ENCODE data around the gene MRPL24.

The MRPL24 gene

GRCh38 chr1:156740741-156741480 is at the start of gene MRPL24:
MRPL24 (minus strand) TSS chr1:156741088; CDS start chr1:156738704, 2,384 bp downstream.
- ChIA-PET POLR2A (interaction anchor here (0.6 to 3.9 kb wide), 19 partner anchors 10 to 160 kb away, joined by 3 to 123 read pairs (median 4); partner anchors contain the start of genes CRABP2, HDGF, ISG20L2 and METTL25B), CTCF (interaction anchor here (0.6 to 2.2 kb wide), 6 partner anchors 15 to 121 kb away, joined by 3 to 12 read pairs (median 4); no protein-coding TSS in a partner anchor)

GRCh38 chr1:156789621-156790318 is 48.9 kb upstream of the MRPL24 start:
- no peak for DNase-seq (ENCODE audit: extremely low spot score)
- CTCF ChIA-PET, result interaction anchor here (2.2 kb wide), 1 partner anchor 64 kb away, joined by 7 read pairs; no protein-coding TSS in a partner anchor
- POLR2A ChIA-PET, result no interaction called here
- TF ChIP-seq ARNT (IDR thresholded peaks at IDR 0.05) (no peak), L3MBTL2 (conservative IDR thresholded peaks at IDR 0.05) (no peak), ELF4 (IDR thresholded peaks at IDR 0.05) (no peak), SUZ12 (IDR thresholded peaks at IDR 0.05) (no peak), CTBP1 (IDR thresholded peaks at IDR 0.05; ENCODE audit: borderline replicate concordance) (no peak), PKNOX1 (IDR thresholded peaks at IDR 0.05) (no peak), SP1 (IDR thresholded peaks at IDR 0.05) (no peak), FOXA1 (IDR thresholded peaks at IDR 0.05) (no peak), FOXK2 (IDR thresholded peaks at IDR 0.05) (no peak), LEF1 (IDR thresholded peaks at IDR 0.05; ENCODE audit: borderline replicate concordance) (no peak), ZNF384 (IDR thresholded peaks at IDR 0.05) (no peak), NFRKB (IDR thresholded peaks at IDR 0.05) (no peak), HDGF (IDR thresholded peaks at IDR 0.05; ENCODE audit: borderline replicate concordance) (no peak), FOXM1 (IDR thresholded peaks at IDR 0.05; ENCODE audit: borderline replicate concordance) (no peak), TARDBP (IDR thresholded peaks at IDR 0.05) (no peak), BHLHE40 (IDR thresholded peaks at IDR 0.05; ENCODE audit: borderline replicate concordance) (no peak)

More at GRCh38 chr1:156740741-156741480, at the start of gene MRPL24:
- TF ChIP-seq L3MBTL2 (conservative IDR thresholded peaks at IDR 0.05) (peak; percentile 98), PKNOX1 (IDR thresholded peaks at IDR 0.05) (peak; percentile 37; the same call in 1 of the 2 replicates), BHLHE40 (IDR thresholded peaks at IDR 0.05; ENCODE audit: borderline replicate concordance) (no peak), ELF4 (IDR thresholded peaks at IDR 0.05) (peak; percentile 99)
- DNase-seq (ENCODE audit: extremely low spot score), result peak; percentile 98

- no peak for DNase-seq (ENCODE audit: extremely low spot score)
- POLR2A ChIA-PET, result interaction anchor here (0.8 kb wide), 1 partner anchor 60 kb away, joined by 4 read pairs; the partner anchor contains the start of genes ISG20L2 and METTL25B
- TF ChIP-seq TARDBP (IDR thresholded peaks at IDR 0.05) (no peak), LEF1 (IDR thresholded peaks at IDR 0.05; ENCODE audit: borderline replicate concordance) (no peak), NFRKB (IDR thresholded peaks at IDR 0.05) (no peak), FOXM1 (IDR thresholded peaks at IDR 0.05; ENCODE audit: borderline replicate concordance) (no peak), ARNT (IDR thresholded peaks at IDR 0.05) (no peak), FOXK2 (IDR thresholded peaks at IDR 0.05) (no peak), CTBP1 (IDR thresholded peaks at IDR 0.05; ENCODE audit: borderline replicate concordance) (no peak), BHLHE40 (IDR thresholded peaks at IDR 0.05; ENCODE audit: borderline replicate concordance) (no peak), SUZ12 (IDR thresholded peaks at IDR 0.05) (no peak), PKNOX1 (IDR thresholded peaks at IDR 0.05) (no peak), FOXA1 (IDR thresholded peaks at IDR 0.05) (no peak), ZNF384 (IDR thresholded peaks at IDR 0.05) (no peak), ELF4 (IDR thresholded peaks at IDR 0.05) (no peak), SP1 (IDR thresholded peaks at IDR 0.05) (no peak), HDGF (IDR thresholded peaks at IDR 0.05; ENCODE audit: borderline replicate concordance) (no peak), L3MBTL2 (conservative IDR thresholded peaks at IDR 0.05) (no peak)
- CTCF ChIA-PET, result no interaction called here
Observed at GRCh38 chr1:156788136-156788535, 47.2 kb upstream of the MRPL24 start.

GRCh38 chr1:156786640-156787039 is 45.8 kb upstream of the MRPL24 start:
- TF ChIP-seq NFRKB (IDR thresholded peaks at IDR 0.05), result no peak
- no peak for TF ChIP-seq FOXM1 (IDR thresholded peaks at IDR 0.05; ENCODE audit: borderline replicate concordance)
- TF ChIP-seq L3MBTL2 (conservative IDR thresholded peaks at IDR 0.05), result no peak
- no peak for TF ChIP-seq ELF4 (IDR thresholded peaks at IDR 0.05)
- no peak for TF ChIP-seq ZNF384 (IDR thresholded peaks at IDR 0.05)
- no peak for TF ChIP-seq ARNT (IDR thresholded peaks at IDR 0.05)
- TF ChIP-seq TARDBP (IDR thresholded peaks at IDR 0.05), result no peak
- TF ChIP-seq BHLHE40 (IDR thresholded peaks at IDR 0.05; ENCODE audit: borderline replicate concordance), result no peak
- TF ChIP-seq HDGF (IDR thresholded peaks at IDR 0.05; ENCODE audit: borderline replicate concordance), result no peak
- no peak for TF ChIP-seq LEF1 (IDR thresholded peaks at IDR 0.05; ENCODE audit: borderline replicate concordance)
- no peak for TF ChIP-seq PKNOX1 (IDR thresholded peaks at IDR 0.05)
- no peak for TF ChIP-seq SUZ12 (IDR thresholded peaks at IDR 0.05)
- no peak for DNase-seq (ENCODE audit: extremely low spot score)
- ChIA-PET CTCF (no interaction called here), POLR2A (no interaction called here)

GRCh38 chr1:156785458-156785857 is 44.6 kb upstream of the MRPL24 start:
- ChIA-PET POLR2A (no interaction called here), CTCF (interaction anchor here (0.7 kb wide), 1 partner anchor 13 kb away, joined by 3 read pairs; no protein-coding TSS in a partner anchor)
- TF ChIP-seq ELF4 (IDR thresholded peaks at IDR 0.05) (no peak), HDGF (IDR thresholded peaks at IDR 0.05; ENCODE audit: borderline replicate concordance) (no peak), SP1 (IDR thresholded peaks at IDR 0.05) (no peak)
- no peak for DNase-seq (ENCODE audit: extremely low spot score)
